Neural crest cell (in vitro differentiated cells): Measurements from ENCODE around the gene DAG1. TPM values are rescaled to one million over a fixed set of nuclear protein-coding genes. Genes with fewer than 3 reads are reported as not detected.
"Not testable (repeated sequence)": the region's sequence is repeated elsewhere in the genome, so short reads cannot be mapped to it uniquely, and the experiment has no call there.

Experiments used
- DNase-seq: peaks from one replicate; pipeline ENCODE4 v3.0.0; 2021; ENCODE audit warnings: low read depth, mixed read lengths, low spot score
- H3K27ac Mint-ChIP-seq: one replicate; pipeline ENCODE4 v1.8.0; 2021; ENCODE audit warnings: mild to moderate bottlenecking, mixed read lengths; ENCODE audit not compliant: unreplicated experiment
- H3K27me3 Mint-ChIP-seq: 2 replicates; pipeline ENCODE4 v1.8.0; 2021; ENCODE audit warnings: low read depth, mild to moderate bottlenecking, mixed read lengths
- H3K36me3 Mint-ChIP-seq: 2 replicates; pipeline ENCODE4 v1.8.0; 2021; ENCODE audit warnings: low read depth, mild to moderate bottlenecking, mixed read lengths
- H3K4me1 Mint-ChIP-seq: 2 replicates; pipeline ENCODE4 v1.8.0; 2021; ENCODE audit warnings: mixed read lengths
- H3K4me3 Mint-ChIP-seq: one replicate; pipeline ENCODE4 v1.8.0; 2021; ENCODE audit warnings: mild to moderate bottlenecking, mixed read lengths
- H3K9me3 Mint-ChIP-seq: 2 replicates; pipeline ENCODE4 v1.8.0; 2021; ENCODE audit warnings: mixed read lengths
- CTCF ChIP-seq: fragments of 200-600 bp; sonication (generic); conservative IDR thresholded peaks from 2 replicates; pipeline ENCODE4 v1.5.0; 2021; ENCODE audit warnings: antibody characterized with exemption, mild to moderate bottlenecking
- total RNA-seq: library from RNA; stranded (reverse); gene quantifications from 2 replicates; pipeline ENCODE4 v1.2.1, GENCODE V29; 2021

Gene DAG1
- total RNA-seq, 1 donor from 2014 or later = 98.6 TPM

DNA sequence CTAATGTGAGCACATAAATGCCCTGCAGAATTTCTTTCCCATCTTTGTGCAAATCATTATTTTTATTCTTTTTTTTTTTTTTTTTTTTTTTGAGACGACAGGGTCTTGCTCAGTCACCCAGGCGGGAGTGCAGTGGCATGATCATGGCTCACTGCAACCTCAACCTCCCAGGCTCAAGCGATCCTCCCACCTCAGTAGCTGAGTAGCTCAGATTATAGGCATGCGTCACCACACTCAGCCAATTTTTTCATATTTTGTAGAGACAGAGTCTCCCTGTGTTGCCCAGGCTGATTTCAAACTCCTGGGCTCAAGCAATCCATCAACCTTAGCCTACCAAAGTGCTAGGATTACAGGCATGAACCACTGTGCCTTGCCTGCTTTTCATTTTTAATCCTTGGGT, 22.9 kb downstream of the DAG1 start:
- no peak for TF ChIP-seq CTCF
- H3K27ac Mint-ChIP-seq = no peak overlapping the region
- DNase-seq = no peak
- no peaks in the 10 kb centered on the region for H3K9me3 Mint-ChIP-seq
- peaks cover 3% of the 10 kb centered on the region for H3K36me3 Mint-ChIP-seq
- no peak overlapping the region for H3K4me3 Mint-ChIP-seq
- H3K4me1 Mint-ChIP-seq = no peaks in the 10 kb centered on the region
- H3K27me3 Mint-ChIP-seq = no peaks in the 10 kb centered on the region

- H3K27me3 Mint-ChIP-seq = no peaks in the 10 kb centered on the region
- no peak for DNase-seq
- TF ChIP-seq CTCF = no peak
- peaks cover 3% of the 10 kb centered on the region for H3K36me3 Mint-ChIP-seq
- H3K4me1 Mint-ChIP-seq = no peaks in the 10 kb centered on the region
- H3K9me3 Mint-ChIP-seq = no peaks in the 10 kb centered on the region
- peak overlapping the region; percentile 75 for H3K27ac Mint-ChIP-seq
- H3K4me3 Mint-ChIP-seq = no peak overlapping the region
Measured at GRCh38 chr3:49493901-49494300, 23.8 kb downstream of the DAG1 start.

- DNase-seq = no peak
- H3K9me3 Mint-ChIP-seq = no peaks in the 10 kb centered on the region
- TF ChIP-seq CTCF = no peak
- no peak overlapping the region for H3K27ac Mint-ChIP-seq
- H3K4me3 Mint-ChIP-seq = no peak overlapping the region
- H3K36me3 Mint-ChIP-seq = no peaks in the 10 kb centered on the region
- no peaks in the 10 kb centered on the region for H3K27me3 Mint-ChIP-seq
- no peaks in the 10 kb centered on the region for H3K4me1 Mint-ChIP-seq
Measured at GRCh38 chr3:49495023-49495422, 25.0 kb downstream of the DAG1 start.

- not testable (repeated sequence) for DNase-seq, H3K4me1 Mint-ChIP-seq, H3K36me3 Mint-ChIP-seq, H3K27me3 Mint-ChIP-seq, H3K4me3 Mint-ChIP-seq, H3K9me3 Mint-ChIP-seq, H3K27ac Mint-ChIP-seq
Measured at GRCh38 chr3:49496845-49497244, 26.8 kb downstream of the DAG1 start.

- H3K4me3 Mint-ChIP-seq = no peak overlapping the region
- H3K36me3 Mint-ChIP-seq = peaks cover 7% of the 10 kb centered on the region
- H3K4me1 Mint-ChIP-seq = peaks cover 8% of the 10 kb centered on the region
- no peak for TF ChIP-seq CTCF
- no peaks in the 10 kb centered on the region for H3K9me3 Mint-ChIP-seq
- DNase-seq = no peak
- H3K27ac Mint-ChIP-seq = no peak overlapping the region
- no peaks in the 10 kb centered on the region for H3K27me3 Mint-ChIP-seq
Measured at GRCh38 chr3:49497606-49498005, 27.5 kb downstream of the DAG1 start.

DNA sequence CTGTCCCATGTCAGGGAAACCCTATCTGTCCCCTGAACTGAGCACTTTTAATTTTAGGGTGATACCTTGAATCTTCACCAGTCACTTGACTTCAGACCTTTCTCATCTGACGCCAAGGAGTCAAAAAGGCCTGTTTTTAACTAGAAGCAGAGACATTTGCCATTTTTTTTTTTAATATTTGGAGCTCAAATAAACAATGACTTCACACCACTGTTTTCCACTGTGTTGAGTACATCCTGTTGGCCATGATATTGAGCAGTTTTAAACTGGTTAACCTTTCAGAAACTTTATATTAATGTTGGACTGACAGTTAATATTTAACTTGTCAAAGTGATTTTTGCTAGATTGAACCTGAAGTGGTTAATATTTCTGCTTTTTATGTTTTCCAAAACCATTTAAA, 28.2 kb downstream of the DAG1 start:
- H3K4me1 Mint-ChIP-seq = peaks cover 8% of the 10 kb centered on the region
- DNase-seq = no peak
- peaks cover 10% of the 10 kb centered on the region for H3K36me3 Mint-ChIP-seq
- H3K27ac Mint-ChIP-seq = no peak overlapping the region
- H3K9me3 Mint-ChIP-seq = no peaks in the 10 kb centered on the region
- no peak for TF ChIP-seq CTCF
- no peak overlapping the region for H3K4me3 Mint-ChIP-seq
- no peaks in the 10 kb centered on the region for H3K27me3 Mint-ChIP-seq
